Stimulated activated CD4-positive, alpha-beta T cell treated with anti-CD3 and anti-CD28 coated beads, Interleukin-1b, Interleukin-23, amount 100 ng/mL, for 24 hours (primary cell): ENCODE data around the gene ANTXR1.

ENCODE experiments used
- DNase-seq, 4 experiments: peaks; one replicate each; pipeline ENCODE4 v3.0.0-alpha.2; 2020; ENCODE audit warnings: low read depth in 4 of 4, low spot score in 1 of 4

ANTXR1 gene

DNA sequence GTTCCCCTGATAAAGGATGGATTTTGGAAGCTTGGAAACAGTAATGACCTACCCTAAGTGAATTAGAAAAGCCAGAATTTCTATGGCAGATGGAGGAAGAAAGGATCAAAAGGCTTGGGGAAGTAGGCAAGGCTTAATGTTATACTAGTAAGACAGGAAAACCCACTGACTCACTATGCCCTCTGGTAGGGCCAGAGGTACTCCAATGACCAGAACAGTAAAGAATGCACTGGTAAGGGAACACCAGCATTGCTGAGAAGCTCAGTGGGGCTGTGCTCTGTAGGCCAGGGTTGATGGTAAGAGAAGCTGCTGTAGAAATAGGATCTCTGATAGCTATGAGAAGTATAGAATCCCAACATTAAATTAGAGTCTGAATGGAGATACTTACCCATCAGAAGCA lies 247.7 kb downstream of the ANTXR1 start:
- no peak for DNase-seq

DNA sequence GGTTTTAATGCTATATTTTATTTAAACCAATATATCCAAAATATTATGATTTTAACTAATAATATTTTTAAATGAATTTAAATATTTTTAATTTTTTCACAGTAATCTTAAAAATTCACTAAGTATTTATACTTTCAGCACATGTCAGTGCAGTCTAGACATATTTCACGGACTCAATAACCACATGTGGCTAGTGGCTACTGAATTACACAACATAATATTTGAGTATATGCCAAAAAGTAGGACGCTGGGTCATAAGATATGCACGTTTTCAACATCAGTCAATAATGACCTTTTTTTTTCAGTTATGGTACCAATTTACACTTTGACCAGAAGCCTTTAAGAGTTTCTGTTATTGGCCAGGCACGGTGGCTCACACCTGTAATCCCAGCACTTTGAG lies 256.4 kb downstream of the ANTXR1 start:
- no peak for DNase-seq

DNA sequence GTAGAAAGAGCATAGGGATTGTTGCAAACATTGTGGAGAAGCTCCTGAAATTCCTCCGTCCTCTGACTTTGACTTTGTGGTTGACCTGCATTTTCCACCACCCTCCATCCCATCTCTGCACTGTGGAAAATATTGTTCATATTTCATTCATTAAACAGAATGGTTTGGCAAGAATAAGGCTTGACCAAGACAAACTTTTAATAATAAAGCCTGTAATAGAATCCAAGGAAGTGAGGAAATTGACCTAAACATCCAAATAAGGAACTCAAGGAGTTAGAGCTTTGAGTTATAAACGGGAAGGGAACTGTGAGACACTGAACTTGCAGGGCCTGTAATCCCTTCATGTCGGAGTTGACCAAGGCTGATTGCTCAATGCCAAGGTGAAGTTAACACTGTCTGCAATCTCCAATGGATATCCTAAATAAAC lies 258.9 kb downstream of the ANTXR1 start:
- no peak for DNase-seq

DNA sequence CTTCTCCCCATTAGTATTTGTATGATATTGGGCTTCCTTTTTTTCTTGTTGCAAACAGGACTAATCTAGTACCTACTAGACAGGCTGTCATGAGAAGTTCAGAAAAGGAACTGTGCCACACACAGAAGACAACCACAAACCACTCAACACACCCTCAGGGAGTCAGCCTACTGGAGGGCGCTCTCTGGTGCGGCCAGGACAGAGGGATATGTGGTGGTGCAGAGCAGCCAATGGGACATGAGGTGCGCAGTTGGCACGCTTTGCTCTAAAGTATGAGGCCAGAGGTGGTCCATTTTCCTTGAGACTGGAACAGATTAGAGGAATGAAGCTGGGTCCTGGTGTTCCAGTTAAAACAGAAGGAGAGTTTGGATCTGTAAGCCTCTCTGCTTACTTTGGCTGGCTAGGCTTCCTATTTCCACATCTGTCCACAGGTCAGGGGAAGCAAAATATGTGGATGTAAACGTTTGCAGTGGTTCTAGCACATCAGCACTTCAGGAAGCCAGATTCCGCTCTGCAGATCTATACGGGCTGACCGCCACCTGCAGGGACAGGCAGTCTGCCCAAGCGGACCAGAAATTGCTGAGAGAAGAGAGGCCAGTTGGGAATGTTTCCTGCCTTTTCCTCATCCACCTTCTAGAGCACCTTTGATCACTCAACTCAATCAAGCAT lies 260.0 kb downstream of the ANTXR1 start:
- no peak for DNase-seq

DNA sequence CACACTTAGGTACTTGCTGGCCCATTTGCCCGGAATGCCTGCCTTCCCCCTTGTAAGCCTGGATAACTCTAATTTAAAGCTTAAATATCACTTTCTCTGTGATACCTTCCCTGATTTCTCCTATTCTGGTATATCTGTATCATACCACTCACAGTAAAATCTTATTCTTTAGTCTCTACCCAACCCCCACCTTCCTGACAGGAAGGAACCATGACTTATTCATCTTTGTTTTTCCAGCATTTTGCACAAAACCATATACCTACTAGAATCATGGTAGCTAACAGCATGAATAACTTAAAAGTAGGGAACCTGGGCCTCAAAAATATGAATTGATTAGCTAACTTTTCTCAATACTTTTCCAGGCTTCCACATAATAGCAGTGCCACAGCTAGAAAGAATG lies 262.5 kb downstream of the ANTXR1 start:
- no peak for DNase-seq

DNA sequence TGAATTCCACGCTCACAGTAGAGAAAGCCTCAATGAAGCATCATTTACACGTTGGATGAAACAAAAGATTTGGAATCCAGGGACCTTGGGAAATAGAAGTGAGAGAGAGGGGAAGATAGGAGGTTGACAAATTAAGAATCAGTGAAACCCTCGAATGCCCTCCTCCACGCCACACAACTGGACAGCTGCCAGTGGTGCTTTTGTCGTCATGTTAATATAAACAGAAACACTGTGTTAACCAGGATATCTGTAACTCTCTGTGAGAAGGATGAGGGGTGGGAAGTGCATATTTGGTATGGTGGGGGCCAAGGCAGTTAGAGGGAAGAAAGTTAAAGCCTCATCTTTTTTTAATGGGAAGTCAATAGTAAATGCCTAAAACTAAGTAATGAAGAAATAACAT lies 265.4 kb downstream of the ANTXR1 start:
- no peak for DNase-seq

DNA sequence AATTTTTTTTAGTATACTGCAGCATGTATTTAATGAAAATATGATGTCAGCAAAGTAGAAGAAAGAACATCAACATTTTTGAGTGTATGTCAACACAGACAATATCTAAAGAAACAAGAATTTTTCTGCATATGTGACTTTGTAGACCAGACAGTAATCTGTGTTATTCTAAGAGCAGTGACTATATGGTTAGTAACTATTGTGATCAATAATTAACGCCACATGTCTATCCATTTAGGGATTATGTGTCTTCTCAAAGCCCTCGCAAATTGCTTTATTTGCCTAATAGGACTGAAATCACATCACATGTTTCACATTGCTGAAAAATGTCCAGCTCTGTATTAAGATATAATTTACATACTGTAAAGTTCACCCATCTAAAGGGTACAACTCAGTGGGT lies 266.2 kb downstream of the ANTXR1 start:
- no peak for DNase-seq

DNA sequence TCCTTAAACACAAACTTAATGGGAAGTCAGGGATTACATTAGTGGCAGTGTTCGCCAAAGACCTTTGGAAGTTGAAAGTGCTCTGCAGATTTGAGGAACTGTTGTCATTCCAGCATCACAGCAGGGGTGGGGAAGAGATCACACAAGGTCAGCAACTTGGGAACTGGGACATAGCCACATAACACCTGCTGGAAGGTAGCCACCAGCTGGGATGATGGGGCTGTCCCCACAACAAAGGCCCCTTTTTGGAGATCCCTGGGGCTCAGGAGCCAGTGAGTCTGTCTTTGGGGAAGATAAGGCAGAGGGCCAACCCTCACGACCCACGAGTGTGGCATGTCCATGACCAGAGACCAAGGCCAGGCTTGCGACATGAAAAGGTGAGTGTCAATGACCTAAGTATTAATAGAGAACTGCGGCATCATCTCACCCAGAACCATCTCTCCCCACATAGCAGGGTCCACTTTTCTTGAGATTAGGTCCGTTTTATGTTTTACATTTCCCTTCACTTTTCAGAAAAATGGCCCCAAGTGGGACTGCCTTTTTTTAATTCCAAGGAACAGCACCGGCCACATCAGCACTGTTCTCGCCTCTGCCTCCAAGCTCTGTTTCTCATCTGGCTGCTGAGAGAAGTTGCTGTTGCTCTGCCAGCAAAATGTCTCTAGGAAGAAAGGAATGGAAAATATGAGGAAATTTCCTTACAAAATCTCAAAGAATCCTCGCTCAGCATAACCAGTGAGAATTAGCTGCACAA lies 267.1 kb downstream of the ANTXR1 start:
- DNase-seq = no peak

DNA sequence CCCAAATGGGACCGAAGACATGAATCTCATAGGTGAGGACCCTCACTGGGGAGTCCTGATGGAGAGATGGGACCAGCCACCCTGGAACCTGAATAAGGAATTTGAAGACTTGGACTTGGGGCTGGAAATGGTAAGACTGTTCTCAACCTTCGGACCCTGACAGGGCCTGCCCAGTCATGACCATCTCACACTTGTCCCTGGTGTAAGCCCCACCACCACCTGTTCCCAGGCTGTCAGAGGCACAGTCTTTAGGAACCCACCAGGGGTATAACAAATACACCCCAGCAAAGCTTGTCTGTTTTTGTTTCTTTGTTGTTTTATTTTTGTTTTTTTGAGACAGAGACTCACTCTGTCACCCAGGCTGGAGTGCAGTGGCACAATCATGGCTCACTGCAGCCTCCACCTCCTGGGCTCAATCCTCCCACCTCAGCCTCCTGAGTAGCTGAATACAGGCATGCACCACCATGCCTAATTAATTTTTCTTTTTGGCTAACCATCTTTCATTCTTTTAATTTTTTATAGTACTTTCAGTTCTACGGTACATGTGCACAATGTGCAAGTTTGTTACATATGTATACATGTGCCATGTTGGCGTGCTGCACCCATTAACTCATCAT lies 267.9 kb downstream of the ANTXR1 start:
- no peak for DNase-seq

DNA sequence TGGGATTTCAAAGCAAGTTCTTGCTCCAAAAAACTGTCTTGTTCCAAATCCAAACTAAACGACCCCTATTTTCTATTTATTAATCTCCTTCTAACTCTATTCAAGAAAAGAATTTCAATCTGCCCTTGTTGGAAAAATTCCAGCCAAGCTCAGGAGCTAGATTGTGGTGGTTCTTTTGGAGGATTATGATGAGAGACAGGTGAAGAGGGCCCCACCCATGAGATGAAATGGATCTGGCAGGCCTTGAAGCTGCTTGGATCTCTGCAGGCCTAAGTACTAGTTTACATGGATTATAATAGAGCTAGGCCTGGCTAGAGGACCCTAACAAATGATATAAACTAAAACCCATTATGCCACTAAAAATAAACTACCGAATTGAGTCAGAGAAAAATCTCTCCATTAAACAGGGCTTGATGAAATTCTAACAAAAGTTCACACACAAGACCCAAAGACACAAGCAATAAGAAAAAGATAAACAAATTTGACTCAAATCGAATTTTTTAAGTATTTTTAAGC lies 272.5 kb downstream of the ANTXR1 start:
- no peak for DNase-seq

DNA sequence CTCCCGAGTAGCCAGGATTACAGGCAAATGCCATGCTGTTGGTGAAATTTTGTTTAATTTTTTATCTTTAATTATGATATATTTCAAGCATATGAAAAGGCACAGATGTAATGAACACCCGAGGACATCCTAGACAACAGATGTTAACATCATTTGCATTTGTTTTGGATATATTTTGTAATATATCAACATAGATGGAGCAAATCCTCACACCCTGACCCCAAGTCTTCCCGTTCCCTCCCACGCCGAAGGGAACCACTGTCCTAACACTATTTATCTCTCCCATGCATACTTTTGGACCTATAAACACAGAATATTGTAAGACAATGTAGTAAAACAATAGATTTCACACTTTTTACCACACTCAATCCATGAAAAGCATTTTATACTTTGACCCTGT lies 274.6 kb downstream of the ANTXR1 start:
- no peak for DNase-seq

DNA sequence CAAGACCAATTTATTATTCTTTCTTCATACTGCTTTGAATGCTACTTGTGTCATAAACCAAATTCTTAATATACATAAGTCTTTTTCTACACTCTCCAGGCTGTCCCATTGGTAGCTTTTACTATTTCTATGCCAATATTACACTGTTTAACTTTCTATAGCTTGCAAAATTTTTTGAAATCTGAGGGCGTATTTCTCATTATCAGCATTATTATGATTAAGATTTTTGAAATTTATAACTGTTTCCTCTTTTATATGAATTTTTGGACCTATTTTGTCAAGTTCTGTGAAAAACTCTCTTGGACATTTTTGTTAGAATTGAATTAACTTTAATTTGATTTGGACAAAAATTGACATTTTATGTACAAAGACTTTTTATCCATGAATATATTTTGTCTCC lies 275.4 kb downstream of the ANTXR1 start:
- no peak for DNase-seq

DNA sequence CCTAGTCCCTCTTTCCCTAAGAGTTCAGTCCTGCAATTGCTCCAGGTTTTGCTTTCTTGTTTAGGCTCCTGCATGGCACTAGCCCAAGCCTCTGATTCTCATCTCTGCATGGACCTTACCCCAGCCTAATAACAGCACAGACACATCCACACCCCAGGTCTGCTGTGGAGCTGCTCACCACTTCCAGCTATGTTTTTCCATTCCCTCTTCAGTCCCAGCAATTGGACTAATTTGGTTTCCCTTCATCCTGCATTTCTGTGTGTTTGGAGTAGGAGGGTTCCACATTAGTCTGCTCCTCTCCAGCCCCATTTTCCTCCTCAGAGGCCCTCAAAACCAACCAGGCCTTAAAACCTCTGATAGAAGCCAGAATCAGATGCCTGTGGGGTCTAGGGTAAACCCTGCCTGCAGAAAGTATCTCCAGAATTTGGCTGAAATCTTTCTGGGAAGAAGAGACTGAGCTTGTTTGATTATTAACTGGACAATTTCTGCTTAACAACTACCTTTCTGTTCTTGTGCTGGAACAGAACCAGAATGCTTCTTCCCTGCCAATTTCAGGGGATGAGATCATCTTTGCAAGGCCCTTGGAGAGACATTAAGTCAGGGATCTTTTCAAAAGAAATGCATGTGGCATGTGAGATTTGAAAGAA lies 278.1 kb downstream of the ANTXR1 start:
- no peak for DNase-seq

DNA sequence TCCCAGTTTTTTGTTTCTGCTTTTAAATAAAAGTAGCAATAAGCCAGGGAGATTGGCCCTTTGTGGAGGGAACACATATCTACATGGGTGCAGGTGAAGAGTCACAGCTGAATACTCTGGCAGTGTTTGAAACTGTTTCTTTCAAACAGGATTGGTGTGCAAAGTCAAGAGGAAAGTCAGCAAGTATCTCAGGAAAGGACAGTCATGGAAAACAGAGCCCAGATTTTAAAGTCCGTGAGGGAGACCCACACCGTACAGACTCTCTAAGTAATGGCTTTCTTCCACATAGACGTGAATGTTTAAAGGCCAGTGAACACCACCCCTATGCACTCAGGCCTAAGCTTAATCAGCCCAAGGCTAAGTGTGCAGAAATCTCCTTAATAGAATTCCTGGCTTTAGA lies 278.7 kb downstream of the ANTXR1 start:
- no peak for DNase-seq

DNA sequence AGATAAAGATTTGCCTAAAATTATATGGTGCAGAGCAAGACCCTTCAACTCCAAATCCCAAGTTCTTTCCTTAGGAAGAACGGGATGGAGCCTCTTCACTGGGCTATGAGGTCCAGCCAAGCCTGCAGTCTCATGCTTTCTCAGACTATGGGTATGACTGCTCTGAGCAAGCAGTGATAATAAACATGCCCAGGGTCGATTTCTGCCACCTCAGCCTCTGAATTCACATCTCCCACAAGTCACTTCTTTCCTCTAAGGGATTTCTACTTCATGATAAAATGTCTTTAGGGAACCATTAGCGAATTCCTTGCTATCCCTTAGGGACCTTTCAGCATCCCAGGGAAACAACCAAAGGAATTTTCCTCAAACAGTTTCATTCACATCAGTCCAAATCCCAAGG lies 279.3 kb downstream of the ANTXR1 start:
- no peak for DNase-seq

DNA sequence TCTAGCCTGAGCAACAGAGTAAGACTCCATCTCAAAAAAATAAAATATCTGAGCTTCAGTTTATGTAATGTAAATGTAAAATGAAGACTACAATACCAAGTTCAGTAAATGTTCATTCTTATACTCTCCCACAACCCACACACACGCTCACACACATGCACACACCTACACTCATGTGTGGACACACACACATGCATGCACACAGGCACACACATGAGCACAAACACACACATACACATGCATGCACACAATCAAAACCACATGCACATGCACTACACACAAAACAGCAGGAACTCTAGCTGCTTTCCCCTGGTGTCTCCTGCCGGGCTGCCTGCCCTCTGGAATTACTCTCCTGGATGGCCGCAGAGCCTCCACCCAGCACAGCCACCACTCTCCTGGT lies 283.4 kb downstream of the ANTXR1 start:
- DNase-seq = no peak

DNA sequence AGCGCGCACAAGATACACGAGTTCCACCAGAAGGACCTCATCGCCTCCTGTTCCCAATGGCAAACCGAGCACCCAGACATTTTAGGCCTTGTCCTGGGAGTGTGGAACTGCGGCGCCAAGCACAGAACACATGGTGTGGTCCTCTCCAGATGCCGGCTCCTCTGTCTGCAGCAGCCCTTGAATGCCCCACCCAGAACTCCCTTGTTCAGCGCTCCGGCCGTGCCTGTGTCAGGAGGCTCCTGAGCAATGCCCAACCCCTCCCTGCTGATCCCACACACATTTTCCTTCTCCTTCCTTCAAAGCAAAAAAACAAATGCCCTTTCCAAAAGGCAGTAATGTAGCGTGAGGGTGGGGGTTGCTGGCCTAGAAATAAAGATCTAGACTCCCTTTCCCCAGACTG lies 284.2 kb downstream of the ANTXR1 start:
- no peak for DNase-seq

DNA sequence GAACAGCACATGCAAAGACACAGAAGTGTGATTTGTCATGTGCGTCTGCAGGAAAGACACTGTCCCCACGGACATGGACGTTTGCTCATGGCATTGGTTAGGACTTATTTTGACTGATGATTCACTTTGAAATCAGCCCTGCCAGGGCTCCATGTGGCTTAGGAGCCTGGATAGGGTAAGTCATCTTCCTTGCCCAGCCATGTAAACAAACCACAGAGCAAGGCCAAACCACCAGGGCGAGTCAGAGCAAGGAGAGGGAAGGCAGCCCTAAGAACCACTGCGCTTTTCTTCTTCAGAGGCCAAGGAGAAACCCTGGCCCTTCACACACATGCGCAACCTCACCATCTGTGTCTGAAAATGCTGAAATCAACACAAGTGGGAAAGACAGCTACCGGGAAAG lies 285.3 kb downstream of the ANTXR1 start:
- no peak for DNase-seq

DNA sequence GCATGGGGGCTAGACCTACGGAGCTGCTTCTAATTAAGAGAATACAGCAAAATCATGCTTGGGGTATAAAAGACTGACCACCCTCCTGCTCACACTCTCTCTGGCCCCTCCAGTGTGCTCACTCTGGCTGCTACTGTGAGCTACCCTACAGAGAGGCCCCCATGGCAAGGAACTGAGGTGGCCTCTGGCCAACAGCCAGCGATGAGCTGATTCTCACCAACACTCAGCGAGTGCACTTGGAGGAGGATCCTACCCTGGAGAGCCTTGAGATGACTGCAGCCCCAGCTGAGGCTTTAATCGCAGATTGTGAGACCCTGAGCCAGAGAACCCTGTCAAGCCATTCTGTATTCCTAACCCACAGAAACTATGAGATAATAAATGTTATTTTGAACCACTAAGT lies 285.9 kb downstream of the ANTXR1 start:
- DNase-seq = no peak
